Mesenteric fat pad (tissue), 1 donor: ENCODE results near the gene GLOD4. TPM values are rescaled to one million over a fixed set of nuclear protein-coding genes. Genes with fewer than 3 reads are reported as not detected.
A peak's percentile ranks its signal among the peaks of the same experiment; 100 is the strongest.
"Not testable (repeated sequence)": the region's sequence is repeated elsewhere in the genome, so short reads cannot be mapped to it uniquely, and the experiment has no call there.

Source experiments
- DNase-seq: peaks from one replicate; pipeline ENCODE4 v3.0.0-alpha.2; 2020; ENCODE audit warnings: low spot score
- total RNA-seq: library from RNA; stranded (reverse); fragmentation: NEBNext Ultra II Directional; extraction: Animal tissue kit (Norgen Biotek cat#: 25700); gene quantifications from one replicate; pipeline ENCODE4 v1.2.1, GENCODE V29; 2021
- donor health status: DM: yes; HTN: yes; CAD: no.

GLOD4 gene
- total RNA-seq, 1 donor from 2014 or later, result 43.5 TPM

GRCh38 chr17:802901-803881 lies 21.1 kb upstream of the GLOD4 start:
- DNase-seq, result no peak

GRCh38 chr17:802481-802880 lies 20.4 kb upstream of the GLOD4 start:
- DNase-seq, result no peak

- DNase-seq, result no peak
These were observed 19.6 kb upstream of the GLOD4 start for GRCh38 chr17:801660-802059.

DNA sequence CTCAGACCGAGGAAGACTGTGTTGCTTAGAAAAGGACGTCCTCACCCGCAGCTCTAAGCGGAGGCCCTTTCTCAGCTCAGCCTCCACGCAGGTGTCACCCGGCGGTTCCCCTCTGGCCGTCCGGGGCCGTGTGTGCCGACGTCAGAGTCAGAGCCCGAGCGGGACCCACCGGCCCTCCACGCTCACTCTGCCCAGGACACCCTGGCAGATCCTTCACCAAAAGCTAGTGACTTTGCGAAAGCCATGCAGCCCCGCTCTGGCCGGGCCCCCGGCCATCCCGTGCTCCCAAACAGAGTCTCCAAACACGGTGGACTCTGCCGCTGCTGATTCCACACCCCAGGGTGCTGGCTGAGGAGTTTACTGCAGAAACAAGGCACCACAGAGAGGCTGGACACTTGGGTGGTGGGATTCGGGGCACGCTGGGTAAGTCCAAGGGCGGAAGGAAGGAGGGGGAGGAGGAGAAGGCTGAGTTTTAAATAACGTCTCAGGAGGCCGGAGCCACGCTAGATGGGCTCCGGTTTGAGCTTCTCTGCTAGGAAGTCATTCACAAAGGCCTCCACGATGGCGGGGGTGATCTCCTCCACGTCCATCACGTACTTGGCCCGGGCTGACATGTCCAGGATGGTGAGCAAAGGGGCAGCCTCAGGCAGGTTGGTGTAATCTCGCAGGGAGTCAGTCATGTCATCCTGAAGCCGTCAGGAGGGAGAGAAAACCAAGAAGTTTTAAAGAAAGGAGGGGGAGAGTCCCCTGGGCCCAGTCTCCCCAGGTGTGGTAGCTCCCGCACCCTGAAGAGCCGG lies 18.6 kb upstream of the GLOD4 start:
- no peak for DNase-seq

- DNase-seq, result no peak
These were observed 17.2 kb upstream of the GLOD4 start for GRCh38 chr17:799261-799660.

GRCh38 chr17:798246-798645 lies 16.2 kb upstream of the GLOD4 start:
- no peak for DNase-seq

GRCh38 chr17:797236-797840 lies 15.3 kb upstream of the GLOD4 start:
- no peak for DNase-seq

- no peak for DNase-seq
These were observed 14.5 kb upstream of the GLOD4 start for GRCh38 chr17:796609-797008.

- DNase-seq, result no peak
These were observed 13.6 kb upstream of the GLOD4 start for GRCh38 chr17:795721-796120.

- no peak for DNase-seq
These were observed 13.2 kb upstream of the GLOD4 start for GRCh38 chr17:795276-795675.

GRCh38 chr17:794876-795275 lies 12.8 kb upstream of the GLOD4 start:
- DNase-seq, result peak; percentile 93

DNA sequence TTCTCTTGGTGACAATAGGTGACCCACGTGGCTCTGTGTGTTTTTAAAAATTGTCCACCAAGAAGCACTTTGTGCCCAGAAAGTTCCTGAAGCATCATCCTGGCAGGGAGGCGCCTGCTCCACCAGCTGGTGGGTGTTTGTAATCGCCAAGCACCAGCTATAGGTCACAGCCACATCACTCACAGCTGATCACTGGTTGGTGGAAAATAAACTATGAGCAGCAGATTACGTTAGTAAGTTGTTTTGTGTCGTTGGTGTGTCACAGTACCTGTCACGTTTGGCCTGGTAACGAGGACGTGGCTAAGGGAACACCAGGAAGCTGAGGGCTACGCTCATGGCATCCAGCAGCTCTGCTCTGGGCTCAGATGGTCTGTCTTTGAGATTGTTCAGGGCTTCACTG lies 10.2 kb upstream of the GLOD4 start:
- no peak for DNase-seq

DNA sequence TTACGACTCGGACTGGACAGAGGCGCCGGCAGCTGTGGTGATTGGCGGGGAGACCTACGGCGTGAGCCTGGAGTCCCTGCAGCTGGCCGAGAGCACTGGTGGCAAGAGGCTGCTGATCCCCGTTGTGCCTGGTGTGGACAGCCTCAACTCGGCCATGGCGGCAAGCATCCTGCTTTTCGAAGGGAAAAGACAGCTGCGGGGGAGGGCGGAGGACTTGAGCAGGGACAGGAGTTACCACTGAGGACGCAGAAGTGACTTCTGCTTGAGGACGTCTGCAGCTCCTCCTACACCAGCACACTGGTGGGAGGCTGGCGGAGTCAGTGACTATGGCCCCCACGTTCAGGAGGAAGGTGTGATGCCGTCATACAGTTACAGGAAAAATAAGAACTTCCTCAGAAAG lies 9.7 kb upstream of the GLOD4 start:
- DNase-seq, result no peak

DNA sequence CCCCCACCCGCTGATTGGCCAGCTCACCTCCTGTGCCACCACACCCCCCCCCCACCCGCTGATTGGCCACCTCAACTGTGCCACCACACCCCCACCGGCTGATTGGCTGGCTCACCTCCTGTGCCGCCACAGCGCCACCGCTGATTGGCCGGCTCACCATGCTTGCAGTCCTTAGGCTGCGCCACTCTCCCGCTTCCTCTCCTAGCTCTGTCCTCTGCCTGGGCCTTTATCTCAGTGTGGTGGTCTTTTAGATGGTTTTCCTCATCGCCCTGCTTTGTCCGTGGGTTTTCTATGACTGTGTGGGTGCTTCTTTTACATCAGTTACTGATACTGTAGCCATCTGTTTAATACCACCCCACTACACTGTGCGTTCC lies 8.8 kb upstream of the GLOD4 start:
- DNase-seq, result not testable (repeated sequence)

DNA sequence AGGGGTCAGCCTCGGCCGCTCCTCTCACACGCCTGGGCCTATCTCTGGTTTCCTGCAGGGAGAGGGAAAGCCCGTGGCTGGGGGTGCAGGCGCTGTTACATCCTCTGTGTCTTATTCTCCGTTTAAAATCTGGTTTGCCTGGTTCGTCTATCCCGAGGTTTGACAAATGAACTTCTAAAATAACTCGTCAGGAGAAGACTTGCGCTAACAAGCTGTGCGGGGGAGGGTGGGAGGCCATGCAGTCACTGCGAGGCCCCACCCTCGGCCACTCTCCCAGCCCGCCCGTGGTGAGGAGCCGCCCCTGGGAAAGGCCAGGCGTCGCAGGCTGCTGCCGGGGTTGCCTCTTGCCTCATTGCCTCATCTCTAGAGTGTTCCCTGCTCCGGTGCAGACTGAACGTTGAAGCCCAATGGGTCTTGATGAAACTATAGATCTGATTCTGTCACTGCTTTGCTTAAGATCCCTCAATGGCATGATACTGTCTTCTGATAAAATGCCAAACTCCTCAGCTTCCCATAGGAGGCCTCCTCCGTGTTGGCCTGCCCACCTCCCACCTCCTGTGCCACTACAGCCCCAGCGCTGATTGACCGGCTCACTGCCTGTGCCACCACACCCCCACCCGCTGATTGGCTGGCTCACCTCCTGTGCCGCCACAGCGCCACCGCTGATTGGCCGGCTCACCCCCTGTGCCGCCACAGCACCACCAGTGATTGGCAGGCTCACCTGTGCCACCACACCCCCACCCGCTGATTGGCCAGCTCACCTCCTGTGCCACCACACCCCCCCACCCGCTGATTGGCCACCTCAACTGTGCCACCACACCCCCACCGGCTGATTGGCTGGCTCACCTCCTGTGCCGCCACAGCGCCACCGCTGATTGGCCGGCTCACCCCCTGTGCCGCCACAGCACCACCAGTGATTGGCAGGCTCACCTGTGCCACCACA lies 8.1 kb upstream of the GLOD4 start:
- not testable (repeated sequence) for DNase-seq

- DNase-seq, result no peak
These were observed 7.2 kb upstream of the GLOD4 start for GRCh38 chr17:789160-789840.

DNA sequence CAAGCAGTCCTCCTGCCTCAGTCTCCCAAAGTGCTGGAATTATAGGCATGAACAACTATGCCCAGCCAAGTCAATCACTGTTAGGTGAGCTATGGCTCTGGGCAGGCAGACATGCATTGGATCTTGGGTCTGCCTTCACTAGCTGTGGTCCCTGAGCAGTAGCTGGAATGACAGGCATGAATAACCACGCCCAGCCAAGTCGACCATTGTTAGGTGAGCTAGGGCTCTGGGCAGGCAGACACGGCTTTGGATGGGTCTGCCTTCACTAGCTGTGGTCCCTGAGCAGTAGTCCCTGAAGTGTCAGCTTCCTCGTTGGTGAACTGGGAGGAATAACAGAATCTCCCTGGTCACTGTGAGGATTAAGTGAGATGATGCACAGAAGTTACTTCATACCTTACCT lies 6.5 kb upstream of the GLOD4 start:
- no peak for DNase-seq

DNA sequence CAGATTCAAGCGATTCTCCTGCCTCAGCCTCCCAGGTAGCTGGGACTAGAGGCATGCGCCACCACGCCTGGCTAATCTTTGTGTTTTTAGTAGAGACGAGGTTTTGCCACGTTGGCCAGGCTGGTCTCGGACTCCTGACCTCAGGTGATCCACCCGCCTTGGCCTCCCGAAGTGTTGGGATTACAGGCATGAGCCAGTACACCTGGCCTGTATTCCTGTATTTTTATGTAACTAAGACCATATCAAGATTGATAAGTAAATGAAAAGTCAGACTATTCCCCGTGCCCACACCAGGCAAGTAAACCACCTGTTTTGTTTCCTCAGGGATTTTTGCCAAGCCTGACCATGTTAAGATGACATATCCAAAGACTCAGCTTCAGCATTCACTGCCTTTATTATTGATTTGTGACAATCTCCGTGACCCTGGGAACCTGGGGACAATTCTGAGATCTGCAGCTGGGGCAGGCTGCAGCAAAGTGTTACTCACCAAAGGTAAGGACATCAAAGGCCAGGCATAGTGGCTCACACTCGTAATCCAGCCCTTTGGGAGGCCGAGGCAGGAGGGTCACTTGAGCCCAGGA lies 5.7 kb upstream of the GLOD4 start:
- no peak for DNase-seq

- DNase-seq, result not testable (repeated sequence)
These were observed 3.8 kb upstream of the GLOD4 start for GRCh38 chr17:785901-786300.

GRCh38 chr17:784143-784542 lies 2.1 kb upstream of the GLOD4 start:
- no peak for DNase-seq
